HepG2 (cell line): ENCODE data around the gene SUCLA2. TPM values are rescaled to one million over a fixed set of nuclear protein-coding genes. Genes with fewer than 3 reads are reported as not detected.

Experiments
- ATAC-seq: fragments of 200-7000 bp; cut with Tn5 transposase; 3 replicates; pipeline ENCODE4 v1.9.1; 2020; ENCODE audit warnings: mild to moderate bottlenecking, moderate library complexity
- BruUV-seq: library from RNA; stranded (reverse); fragments of 400-500 nt; replicated peaks from 2 replicates; lab custom pipeline; 2021; lab: Mats Ljungman, UMichigan
- CTCF ChIA-PET: fragments of 300-600 bp; formaldehyde crosslinking; extraction: SDS; loops from one replicate; lab custom pipeline; 2021; ENCODE audit warnings: low total read pairs, inconsistent platforms, low intra/inter-chr PET ratio; lab: Yijun Ruan, JAX
- POLR2A ChIA-PET: fragments of 350-600 bp; sonication (Branson Sonifier 250); formaldehyde crosslinking; loops from one replicate; lab custom pipeline; 2020; ENCODE audit warnings: antibody characterized with exemption, inconsistent platforms; lab: Yijun Ruan, JAX
- DNase-seq: peaks from one replicate; pipeline ENCODE4 v3.0.0-alpha.2; 2015; ENCODE audit warnings: low spot score
- FAIRE-seq: peaks from 3 replicates; lab custom pipeline; 2011; peaks lifted over from hg19 to GRCh38; lab: Jason Lieb, UNC
- H2AFZ ChIP-seq: one replicate; pipeline ENCODE4 v1.6.1; 2011; ENCODE audit warnings: low read length, inconsistent platforms
- H3K27ac ChIP-seq: fragments of 300-600 bp; 3 replicates; pipeline ENCODE4 v1.8.0; 2011; ENCODE audit warnings: mixed run types, mild to moderate bottlenecking, mixed read lengths, low read length, inconsistent platforms; ENCODE audit not compliant: insufficient read depth; ENCODE audit errors: extremely low read length
- H3K27me3 ChIP-seq, 2 experiments: fragments of 200-600 bp in 1 of 2; 2 replicates in 1 of 2; 3 replicates in 1 of 2; pipeline versions ENCODE4 v1.6.0 to v1.8.0; 2011; ENCODE audit warnings: low read length in 2 of 2, mild to moderate bottlenecking in 2 of 2, moderate library complexity in 2 of 2, inconsistent platforms in 1 of 2; ENCODE audit not compliant: insufficient read depth in 2 of 2, control insufficient read depth in 1 of 2
- H3K36me3 ChIP-seq, 2 experiments: fragments of 200-600 bp in 1 of 2; replicated peaks in 1 of 2; 2 replicates in 1 of 2; 3 replicates in 1 of 2; pipeline versions ENCODE4 v1.5.1 to v1.8.0; 2011; ENCODE audit warnings: low read length in 2 of 2, inconsistent platforms in 1 of 2; ENCODE audit not compliant: insufficient read depth in 2 of 2, control insufficient read depth in 1 of 2
- H3K4me1 ChIP-seq: 2 replicates; pipeline ENCODE4 v1.5.1; 2012; ENCODE audit warnings: low read length, inconsistent platforms; ENCODE audit not compliant: insufficient read depth
- H3K4me2 ChIP-seq: 2 replicates; pipeline ENCODE4 v1.6.0; 2011; ENCODE audit warnings: low read depth, low read length, inconsistent platforms
- H3K4me3 ChIP-seq, 3 experiments: fragments of 200-600 bp in 1 of 3; sonication (generic), shearing (Covaris generic) in 1 of 3; replicated peaks in 1 of 3; 2 replicates each; pipeline ENCODE4 v1.5.1; 2011 to 2016; ENCODE audit warnings: low read length in 3 of 3, inconsistent platforms in 2 of 3, low read depth in 2 of 3, mild to moderate bottlenecking in 2 of 3, control low read depth in 1 of 3, mixed read lengths in 1 of 3; ENCODE audit not compliant: insufficient read depth in 1 of 3
- H3K79me2 ChIP-seq: one replicate; pipeline ENCODE4 v1.6.1; 2011; ENCODE audit warnings: low read length, inconsistent platforms; ENCODE audit not compliant: insufficient read depth
- H3K9ac ChIP-seq: 2 replicates; pipeline ENCODE4 v1.6.0; 2011; ENCODE audit warnings: mild to moderate bottlenecking, low read depth, low read length, inconsistent platforms; ENCODE audit not compliant: insufficient read depth
- H3K9me3 ChIP-seq: 2 replicates; pipeline ENCODE4 v1.5.1; 2012; ENCODE audit warnings: mild to moderate bottlenecking, low read length
- H4K20me1 ChIP-seq: 2 replicates; pipeline ENCODE4 v1.6.0; 2011; ENCODE audit warnings: inconsistent platforms, mild to moderate bottlenecking, low read length, moderate library complexity; ENCODE audit not compliant: insufficient read depth
- CHD2 ChIP-seq: IDR thresholded peaks from 2 replicates; pipeline ENCODE4 v1.6.1; 2011; ENCODE audit warnings: low read depth, low read length, improper control_type of control experiment
- EHMT2 ChIP-seq: fragments of 200-600 bp; sonication (generic); IDR thresholded peaks from 2 replicates; pipeline ENCODE4 v1.7.0; 2017; ENCODE audit warnings: antibody characterized with exemption, low read depth, low read length, borderline replicate concordance
- GLMP ChIP-seq: sonication (generic); formaldehyde crosslinking; IDR thresholded peaks from 2 replicates; pipeline ENCODE4 v1.9.0; 2021; ENCODE audit warnings: missing genetic modification reagents, mild to moderate bottlenecking, borderline replicate concordance
- GTF3A ChIP-seq: sonication (generic); formaldehyde crosslinking; conservative IDR thresholded peaks from 2 replicates; pipeline ENCODE4 v1.4.0; 2020; ENCODE audit warnings: mild to moderate bottlenecking, missing genetic modification reagents
- GZF1 ChIP-seq: sonication (generic); formaldehyde crosslinking; IDR thresholded peaks from 2 replicates; pipeline ENCODE4 v1.5.1; 2020; ENCODE audit warnings: mild to moderate bottlenecking, missing genetic modification reagents
- KAT2B ChIP-seq: fragments of 150-350 bp; IDR thresholded peaks from 2 replicates; pipeline ENCODE4 v1.6.1; 2014; ENCODE audit warnings: low read depth, low read length, borderline replicate concordance
- NCOR1 ChIP-seq: fragments of 200-600 bp; sonication (generic); IDR thresholded peaks from 2 replicates; pipeline ENCODE4 v1.7.0; 2017; ENCODE audit warnings: antibody characterized with exemption, low read length, borderline replicate concordance
- NR3C1 ChIP-seq: sonication (generic); formaldehyde crosslinking; IDR thresholded peaks from 2 replicates; pipeline ENCODE4 v1.4.0; 2020; ENCODE audit warnings: missing genetic modification reagents
- RXRA ChIP-seq: sonication (generic); formaldehyde crosslinking; IDR thresholded peaks from 2 replicates; pipeline ENCODE4 v1.5.1; 2020; ENCODE audit warnings: missing genetic modification reagents
- RXRB ChIP-seq: IDR thresholded peaks from 2 replicates; pipeline ENCODE4 v1.6.1; 2016; ENCODE audit warnings: borderline replicate concordance, missing genetic modification reagents, missing compliant biosample characterization
- SMARCE1 ChIP-seq: fragments of 450-650 bp; IDR thresholded peaks from 2 replicates; pipeline ENCODE4 v1.6.1; 2017; ENCODE audit warnings: borderline replicate concordance
- SMC3 ChIP-seq: IDR thresholded peaks from 2 replicates; pipeline ENCODE4 v1.6.1; 2011; ENCODE audit warnings: low read length, improper control_type of control experiment
- SRF ChIP-seq: IDR thresholded peaks from 2 replicates; pipeline ENCODE4 v1.6.1; 2011; ENCODE audit warnings: mild to moderate bottlenecking, low read depth, low read length, moderate library complexity
- SSRP1 ChIP-seq: IDR thresholded peaks from 2 replicates; pipeline ENCODE4 v1.6.1; 2016; ENCODE audit warnings: control low read depth
- ZBED4 ChIP-seq: sonication (generic); formaldehyde crosslinking; IDR thresholded peaks from 2 replicates; pipeline ENCODE4 v1.4.0; 2020; ENCODE audit warnings: missing genetic modification reagents, borderline replicate concordance
- ZNF136 ChIP-seq: sonication (generic); formaldehyde crosslinking; IDR thresholded peaks from 2 replicates; pipeline ENCODE4 v1.8.1; 2022; ENCODE audit warnings: low read depth, mild to moderate bottlenecking, moderate library complexity, missing genetic modification reagents
- ZNF577 ChIP-seq: sonication (generic); formaldehyde crosslinking; IDR thresholded peaks from 2 replicates; pipeline ENCODE4 v1.4.0; 2020; ENCODE audit warnings: mild to moderate bottlenecking, low read depth, missing genetic modification reagents, borderline replicate concordance
- WGBS: methylation state at CpG from one replicate; pipeline ENCODE4 v1.1.6; 2017; ENCODE audit warnings: low lambda C conversion rate; 5-methylcytosine and 5-hydroxymethylcytosine counted together
- in situ Hi-C: cut with HindIII; loops from 2 replicates; pipeline ENCODE4 v1.10.0; 2017; ENCODE audit warnings: low pct_unique_long_range_greater_than_20kb; ENCODE audit not compliant: extremely low pct_ligation_motif_present
- intact Hi-C: fragments of 100-400 bp; cut with micrococcal nuclease; formaldehyde crosslinking; loops from one replicate; pipeline ENCODE4 v1.10.0; 2022; ENCODE audit not compliant: unreplicated experiment
- polyA plus RNA-seq, 8 experiments: library from polyadenylated mRNA; depleted of rRNA in 3 of 8; stranded (reverse) in 7 of 8; unstranded in 1 of 8; fragments of >200 nt; fragmentation: Illumina TruSeq in 4 of 8; extraction: Trizol in 4 of 8; gene quantifications; 2 replicates each; pipeline versions ENCODE4 v1.2.1 to v1.2.3, GENCODE V29; 2011 to 2016; ENCODE audit warnings: low read depth in 4 of 8, missing spikeins in 1 of 8, mixed read lengths in 1 of 8; ENCODE audit not compliant: insufficient read depth in 1 of 8
- total RNA-seq, 5 experiments: library from RNA; depleted of rRNA; stranded (reverse); fragments of >200 nt; fragmentation: Illumina TruSeq; extraction: Trizol; gene quantifications; 2 replicates each; pipeline ENCODE4 v1.2.3, GENCODE V29; 2016; ENCODE audit warnings: low read depth in 1 of 5

The SUCLA2 gene
- total and polyA plus RNA-seq, 2 of the 13 experiments (the other 11 are each of a cell fraction or from before 2014, with no cell fraction given) = 28.4 to 77.1 TPM

GRCh38 chr13:47904241-47904640, 96.8 kb downstream of the SUCLA2 start:
- DNase-seq = no peak

DNA sequence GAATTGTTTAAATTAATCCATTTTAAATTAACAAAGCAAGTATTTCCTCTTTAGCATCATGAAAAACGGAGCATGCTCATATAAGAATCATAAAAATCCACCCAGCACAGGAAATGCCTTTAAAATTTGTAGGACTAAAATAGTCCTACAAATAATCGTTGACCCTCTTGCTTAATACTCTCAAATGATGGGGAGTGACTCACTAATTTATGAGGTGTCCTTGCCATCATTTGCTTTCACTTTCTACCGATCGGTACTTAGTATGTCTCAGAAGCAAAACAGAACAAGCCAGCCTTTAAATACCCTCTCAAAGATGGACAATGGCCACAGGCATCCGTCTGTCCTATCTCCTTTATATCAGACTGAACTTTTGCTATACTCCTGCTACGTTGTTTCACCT, 97.2 kb downstream of the SUCLA2 start:
- no peaks in the 10 kb centered on the region for H3K27me3 ChIP-seq
- no peaks in the 10 kb centered on the region for H3K79me2 ChIP-seq
- FAIRE-seq = no peak
- H3K9ac ChIP-seq = no peak overlapping the region
- no peak overlapping the region for H2AFZ ChIP-seq
- in situ Hi-C loops = no loop called here
- no peaks in the 10 kb centered on the region for H4K20me1 ChIP-seq
- ChIA-PET CTCF (no interaction called here), POLR2A (no interaction called here)
- no peak overlapping the region for H3K4me2 ChIP-seq
- peaks cover 15% of the 10 kb centered on the region for H3K4me1 ChIP-seq
- no peak for DNase-seq
- no TSS peak for BruUV-seq
- WGBS = 84% methylated on average over 6 of the region's 6 CpGs
- no peak overlapping the region for H3K4me3 ChIP-seq
- no peaks in the 10 kb centered on the region for H3K36me3 ChIP-seq
- H3K27ac ChIP-seq = no peak overlapping the region
- no peaks in the 10 kb centered on the region for H3K9me3 ChIP-seq
- intact Hi-C loops = no loop called here
- ATAC-seq = no peak
- TF ChIP-seq SMARCE1 = no peak
- TF ChIP-seq ZBED4 = no peak
- no peak for TF ChIP-seq NCOR1
- TF ChIP-seq RXRA = no peak
- no peak for TF ChIP-seq SSRP1 (CRISPR knock-in tag)
- no peak for TF ChIP-seq EHMT2
- no peak for TF ChIP-seq SMC3
- TF ChIP-seq ZNF577 (CRISPR knock-in tag) = no peak
- no peak for TF ChIP-seq GTF3A (CRISPR knock-in tag)
- TF ChIP-seq SRF = no peak
- TF ChIP-seq ZNF136 = no peak
- no peak for TF ChIP-seq CHD2

More at GRCh38 chr13:47904241-47904640, 96.8 kb downstream of the SUCLA2 start:
- FAIRE-seq (no peak), ATAC-seq (no peak)
- Histone ChIP-seq H3K4me2 (no peak overlapping the region), H3K36me3 (no peaks in the 10 kb centered on the region), H3K27ac (no peak overlapping the region), H3K4me3 (no peak overlapping the region), H4K20me1 (no peaks in the 10 kb centered on the region), H3K9me3 (no peaks in the 10 kb centered on the region), H3K27me3 (no peaks in the 10 kb centered on the region), H3K9ac (no peak overlapping the region), H3K4me1 (peaks cover 18% of the 10 kb centered on the region), H3K79me2 (no peaks in the 10 kb centered on the region), H2AFZ (no peak overlapping the region)
- ChIA-PET POLR2A (no interaction called here), CTCF (no interaction called here)
- no peak for TF ChIP-seq GZF1
- TF ChIP-seq RXRB (CRISPR knock-in tag) = no peak
- TF ChIP-seq KAT2B = no peak
- TF ChIP-seq GLMP (CRISPR knock-in tag) = no peak
- TF ChIP-seq NR3C1 (CRISPR knock-in tag) = no peak
- 94% methylated on average over 13 of the region's 13 CpGs for WGBS
- no TSS peak for BruUV-seq
- intact Hi-C loops = no loop called here
- in situ Hi-C loops = no loop called here
